ENCODE data around the gene IKZF1. TPM values are rescaled to one million over a fixed set of nuclear protein-coding genes. Genes with fewer than 3 reads are reported as not detected.

The IKZF1 gene
- total RNA-seq, 1 donor from 2014 or later: 1.1 TPM

GRCh38 chr7:50423860-50424259 lies 119.3 kb downstream of the IKZF1 start:
- no peaks in the 10 kb centered on the region for H3K36me3 Mint-ChIP-seq (ENCODE audit: unreplicated experiment)
- H3K27ac Mint-ChIP-seq (ENCODE audit: unreplicated experiment): no peak overlapping the region
- H3K27me3 Mint-ChIP-seq (ENCODE audit: unreplicated experiment): no peaks in the 10 kb centered on the region
- H3K4me1 Mint-ChIP-seq (ENCODE audit: low read depth, unreplicated experiment): peaks cover 7% of the 10 kb centered on the region
- DNase-seq: no peak
- H3K4me3 Mint-ChIP-seq (ENCODE audit: unreplicated experiment): no peak overlapping the region
- H3K9me3 Mint-ChIP-seq (ENCODE audit: unreplicated experiment): no peaks in the 10 kb centered on the region
- no peak for TF ChIP-seq CTCF (IDR thresholded peaks at IDR 0.05; ENCODE audit: partially characterized antibody, unreplicated experiment)

- H3K4me1 Mint-ChIP-seq (ENCODE audit: low read depth, unreplicated experiment): peaks cover 4% of the 10 kb centered on the region
- H3K36me3 Mint-ChIP-seq (ENCODE audit: unreplicated experiment): no peaks in the 10 kb centered on the region
- H3K27me3 Mint-ChIP-seq (ENCODE audit: unreplicated experiment): no peaks in the 10 kb centered on the region
- H3K4me3 Mint-ChIP-seq (ENCODE audit: unreplicated experiment): no peak overlapping the region
- H3K9me3 Mint-ChIP-seq (ENCODE audit: unreplicated experiment): no peaks in the 10 kb centered on the region
- TF ChIP-seq CTCF (IDR thresholded peaks at IDR 0.05; ENCODE audit: partially characterized antibody, unreplicated experiment): no peak
- DNase-seq: no peak
- no peak overlapping the region for H3K27ac Mint-ChIP-seq (ENCODE audit: unreplicated experiment)
These were observed 120.8 kb downstream of the IKZF1 start for GRCh38 chr7:50425318-50425717.

GRCh38 chr7:50426280-50427045 lies 121.9 kb downstream of the IKZF1 start:
- no peak for DNase-seq
- Mint-ChIP-seq H3K9me3 (ENCODE audit: unreplicated experiment) (no peaks in the 10 kb centered on the region), H3K27me3 (ENCODE audit: unreplicated experiment) (no peaks in the 10 kb centered on the region), H3K27ac (ENCODE audit: unreplicated experiment) (no peak overlapping the region), H3K4me3 (ENCODE audit: unreplicated experiment) (no peak overlapping the region), H3K36me3 (ENCODE audit: unreplicated experiment) (no peaks in the 10 kb centered on the region), H3K4me1 (ENCODE audit: low read depth, unreplicated experiment) (peaks cover 4% of the 10 kb centered on the region)
- no peak for TF ChIP-seq CTCF (IDR thresholded peaks at IDR 0.05; ENCODE audit: partially characterized antibody, unreplicated experiment)

DNA sequence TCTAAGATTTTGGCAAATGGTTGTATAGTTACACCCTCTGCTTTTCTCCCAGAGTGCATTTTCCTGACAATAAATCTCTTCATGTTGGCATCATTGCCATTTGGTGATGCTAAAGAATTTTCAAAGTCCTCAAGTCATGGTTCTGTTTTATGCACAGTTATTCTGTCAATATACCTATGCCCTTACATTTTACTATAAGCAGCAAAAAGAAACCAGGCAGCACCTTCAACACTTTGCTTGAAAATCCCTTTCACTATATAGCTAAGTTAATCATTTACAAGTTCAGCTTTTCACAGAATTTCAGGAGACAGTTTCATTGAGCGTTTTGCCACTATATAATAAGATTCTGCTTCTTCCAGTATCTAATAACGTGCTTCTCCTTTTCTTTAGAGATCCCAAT lies 123.0 kb downstream of the IKZF1 start:
- no peak for DNase-seq
- Mint-ChIP-seq H3K4me1 (ENCODE audit: low read depth, unreplicated experiment) (peaks cover 4% of the 10 kb centered on the region), H3K27me3 (ENCODE audit: unreplicated experiment) (no peaks in the 10 kb centered on the region), H3K4me3 (ENCODE audit: unreplicated experiment) (no peak overlapping the region), H3K36me3 (ENCODE audit: unreplicated experiment) (no peaks in the 10 kb centered on the region), H3K9me3 (ENCODE audit: unreplicated experiment) (no peaks in the 10 kb centered on the region), H3K27ac (ENCODE audit: unreplicated experiment) (no peak overlapping the region)
- TF ChIP-seq CTCF (IDR thresholded peaks at IDR 0.05; ENCODE audit: partially characterized antibody, unreplicated experiment): no peak

DNA sequence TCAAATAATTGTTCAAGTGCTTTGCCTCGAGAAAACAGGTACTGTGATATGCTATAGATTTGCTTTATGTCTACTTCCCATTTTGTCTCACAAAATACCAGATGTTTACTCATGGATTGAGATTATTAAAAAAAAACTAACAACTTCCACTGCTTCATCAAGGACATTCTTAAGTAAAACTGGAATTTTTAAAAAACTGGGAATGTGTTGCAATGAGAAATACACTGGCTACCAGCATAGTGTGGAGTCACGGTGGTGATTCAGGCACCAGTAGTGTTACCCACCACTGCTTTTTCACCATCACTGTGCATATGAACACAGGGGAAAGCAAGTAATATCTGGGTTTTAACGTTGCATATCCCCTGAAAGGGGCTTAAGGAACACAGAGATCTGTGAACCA lies 124.4 kb downstream of the IKZF1 start:
- Mint-ChIP-seq H3K36me3 (ENCODE audit: unreplicated experiment) (no peaks in the 10 kb centered on the region), H3K9me3 (ENCODE audit: unreplicated experiment) (no peaks in the 10 kb centered on the region), H3K4me3 (ENCODE audit: unreplicated experiment) (no peak overlapping the region), H3K4me1 (ENCODE audit: low read depth, unreplicated experiment) (peaks cover 4% of the 10 kb centered on the region), H3K27me3 (ENCODE audit: unreplicated experiment) (no peaks in the 10 kb centered on the region), H3K27ac (ENCODE audit: unreplicated experiment) (no peak overlapping the region)
- no peak for TF ChIP-seq CTCF (IDR thresholded peaks at IDR 0.05; ENCODE audit: partially characterized antibody, unreplicated experiment)
- DNase-seq: no peak
